GM12878 (cell line): ENCODE results near the gene PGAP3. TPM values are rescaled to one million over a fixed set of nuclear protein-coding genes. Genes with fewer than 3 reads are reported as not detected.

Experiments
- ATAC-seq: fragments of 200-7000 bp; cut with Tn5 transposase; 3 replicates; pipeline ENCODE4 v1.9.1; 2020; ENCODE audit warnings: mild to moderate bottlenecking, moderate library complexity
- BruUV-seq: library from RNA; stranded (reverse); fragments of 400-500 nt; replicated peaks from 2 replicates; lab custom pipeline; 2021; lab: Mats Ljungman, UMichigan
- CTCF ChIA-PET: fragments of 300-600 bp; sonication (Branson Sonifier 250); formaldehyde crosslinking; extraction: SDS; loops from one replicate; lab custom pipeline; 2021; ENCODE audit warnings: inconsistent platforms; lab: Yijun Ruan, JAX
- POLR2A ChIA-PET: fragments of 350-600 bp; formaldehyde crosslinking; extraction: SDS; loops from one replicate; lab custom pipeline; 2021; ENCODE audit warnings: inconsistent platforms; lab: Charles Lee
- RAD21 ChIA-PET: fragments of 300-600 bp; sonication (Branson Sonifier 250); formaldehyde crosslinking; loops from one replicate; lab custom pipeline; 2023; ENCODE audit warnings: antibody characterized with exemption; ENCODE audit not compliant: unreplicated experiment; lab: Charles Lee
- SMC1A ChIA-PET: fragments of 300-600 bp; sonication (Branson Sonifier 250); formaldehyde crosslinking; loops from one replicate; lab custom pipeline; 2023; ENCODE audit not compliant: unreplicated experiment, uncharacterized antibody; lab: Charles Lee
- DNase-seq: peaks from one replicate; pipeline ENCODE4 v3.0.0-alpha.2; 2011; ENCODE audit warnings: low read depth, low spot score
- FAIRE-seq: peaks from 3 replicates; lab custom pipeline; 2011; peaks lifted over from hg19 to GRCh38; lab: Jason Lieb, UNC
- H2AFZ ChIP-seq: 2 replicates; pipeline ENCODE4 v1.6.0; 2011; ENCODE audit warnings: low read depth, low read length, control low read depth; ENCODE audit not compliant: control insufficient read depth
- H3K27ac ChIP-seq: 2 replicates; pipeline ENCODE4 v1.5.1; 2011; ENCODE audit warnings: control low read depth; ENCODE audit not compliant: control insufficient read depth, insufficient read depth
- H3K27me3 ChIP-seq, 2 experiments: replicated peaks in 1 of 2; 2 replicates each; pipeline versions ENCODE4 v1.6.0 to v1.6.1; 2011; ENCODE audit warnings: low read length in 1 of 2; ENCODE audit not compliant: control insufficient read depth in 2 of 2, insufficient read depth in 2 of 2
- H3K36me3 ChIP-seq, 2 experiments: 2 replicates each; pipeline ENCODE4 v1.5.1; 2011; ENCODE audit warnings: low read length in 1 of 2; ENCODE audit not compliant: control insufficient read depth in 2 of 2, insufficient read depth in 2 of 2
- H3K4me1 ChIP-seq: 2 replicates; pipeline ENCODE4 v1.6.1; 2011; ENCODE audit warnings: mild to moderate bottlenecking, low read length, moderate library complexity, mixed read lengths; ENCODE audit not compliant: control insufficient read depth, insufficient read depth
- H3K4me2 ChIP-seq: 2 replicates; pipeline ENCODE4 v1.6.0; 2011; ENCODE audit warnings: control low read depth; ENCODE audit not compliant: control insufficient read depth, insufficient read depth
- H3K4me3 ChIP-seq: fragments of 200-600 bp; sonication (generic); 2 replicates; pipeline ENCODE4 v1.5.1; 2016
- H3K79me2 ChIP-seq: 2 replicates; pipeline ENCODE4 v1.6.0; 2011; ENCODE audit warnings: low read length; ENCODE audit not compliant: control insufficient read depth, insufficient read depth
- H3K9ac ChIP-seq: 2 replicates; pipeline ENCODE4 v1.8.0; 2011; ENCODE audit warnings: low read length, control low read depth, mixed read lengths; ENCODE audit not compliant: control insufficient read depth, insufficient read depth
- H3K9me3 ChIP-seq: replicated peaks from 3 replicates; pipeline ENCODE4 v1.5.1; 2011; ENCODE audit warnings: mild to moderate bottlenecking, low read length; ENCODE audit not compliant: control insufficient read depth, insufficient read depth
- H4K20me1 ChIP-seq: 2 replicates; pipeline ENCODE4 v1.6.0; 2011; ENCODE audit not compliant: control insufficient read depth, insufficient read depth
- BCL11A ChIP-seq: IDR thresholded peaks from 2 replicates; pipeline ENCODE4 v1.6.1; 2011; ENCODE audit warnings: low read depth, low read length
- BRCA1 ChIP-seq: IDR thresholded peaks from 2 replicates; pipeline ENCODE4 v1.6.1; 2011; ENCODE audit warnings: low read depth, low read length, improper control_type of control experiment
- ETV6 ChIP-seq, 2 experiments: fragments of 450-650 bp in 1 of 2; IDR thresholded peaks in 1 of 2; conservative IDR thresholded peaks in 1 of 2; 2 replicates each; pipeline ENCODE4 v1.6.1; 2014; ENCODE audit warnings: antibody characterized with exemption in 1 of 2, borderline replicate concordance in 1 of 2, low read depth in 1 of 2, mild to moderate bottlenecking in 1 of 2, moderate library complexity in 1 of 2
- FOXK2 ChIP-seq: fragments of 450-650 bp; IDR thresholded peaks from 2 replicates; pipeline ENCODE4 v1.6.1; 2017; ENCODE audit warnings: mild to moderate bottlenecking, moderate library complexity
- GATAD2B ChIP-seq: fragments of 450-650 bp; conservative IDR thresholded peaks from 2 replicates; pipeline ENCODE4 v1.6.1; 2017; ENCODE audit warnings: low read depth, mild to moderate bottlenecking, moderate library complexity
- IKZF1 ChIP-seq: fragments of 450-650 bp; conservative IDR thresholded peaks from 2 replicates; pipeline ENCODE4 v1.6.1; 2017; ENCODE audit warnings: antibody characterized with exemption, mild to moderate bottlenecking
- NR2C2 ChIP-seq: IDR thresholded peaks from 2 replicates; pipeline ENCODE4 v1.6.1; 2011; ENCODE audit warnings: borderline replicate concordance, low read depth; ENCODE audit not compliant: control insufficient read depth, insufficient read length
- POU2F2 ChIP-seq: IDR thresholded peaks from 3 replicates; pipeline ENCODE4 v1.6.1; 2011; ENCODE audit warnings: low read depth, mild to moderate bottlenecking, low read length, borderline replicate concordance
- SPI1 ChIP-seq: IDR thresholded peaks from 2 replicates; pipeline ENCODE4 v1.6.1; 2011; ENCODE audit warnings: low read depth, mild to moderate bottlenecking, low read length, moderate library complexity, borderline replicate concordance; ENCODE audit not compliant: insufficient read depth
- SUZ12 ChIP-seq: fragments of 200-600 bp; sonication (generic); IDR thresholded peaks from one replicate; pipeline ENCODE4 v1.6.1; 2018; ENCODE audit warnings: antibody characterized with exemption, mild to moderate bottlenecking; ENCODE audit not compliant: unreplicated experiment
- TBL1XR1 ChIP-seq: IDR thresholded peaks from 2 replicates; pipeline ENCODE4 v1.6.1; 2012; ENCODE audit warnings: low read depth, low read length, improper control_type of control experiment
- WRNIP1 ChIP-seq: IDR thresholded peaks from 2 replicates; pipeline ENCODE4 v1.6.1; 2011; ENCODE audit warnings: low read depth, low read length, improper control_type of control experiment, borderline replicate concordance
- ZNF274 ChIP-seq: IDR thresholded peaks from one replicate; pipeline ENCODE4 v1.8.0; 2011; ENCODE audit not compliant: insufficient read length, insufficient read depth
- WGBS: methylation state at CpG from one replicate; pipeline ENCODE4 v1.1.6; 2016; ENCODE audit warnings: low lambda C conversion rate; ENCODE audit not compliant: insufficient replicate concordance, insufficient coverage; ENCODE audit errors: missing lambda C conversion rate; 5-methylcytosine and 5-hydroxymethylcytosine counted together
- in situ Hi-C: fragments of 300-500 bp; cut with MboI; formaldehyde crosslinking; loops from 9 replicates; pipeline ENCODE4 v1.14.3; 2018; ENCODE audit warnings: mixed read lengths
- intact Hi-C: fragments of 100-400 bp; cut with micrococcal nuclease; formaldehyde crosslinking; loops from one replicate; pipeline ENCODE4 v1.14.2; 2022; ENCODE audit not compliant: unreplicated experiment
- polyA plus RNA-seq, 11 experiments: library from polyadenylated mRNA; depleted of rRNA in 4 of 11; unstranded in 6 of 11; stranded (reverse) in 5 of 11; fragments of >200 nt; fragmentation: Nextera tagmentation in 4 of 11; fragmentation: Illumina TruSeq in 1 of 11; extraction: Ambion mirVana in 4 of 11; extraction: Trizol in 1 of 11; gene quantifications; 1 replicate in 1 of 11; 2 replicates in 10 of 11; pipeline versions ENCODE4 v1.2.1 to v1.2.3, GENCODE V29; 2011 to 2016; ENCODE audit warnings: inconsistent platforms in 2 of 11, missing spikeins in 2 of 11, low read depth in 1 of 11
- total RNA-seq, 4 experiments: library from RNA; depleted of rRNA in 3 of 4; stranded (reverse); fragments of >200 nt in 3 of 4; fragmentation: Illumina TruSeq in 1 of 4; extraction: Trizol in 1 of 4; gene quantifications; 2 replicates each; pipeline versions ENCODE4 v1.2.1 to v1.2.3, GENCODE V29; 2013 to 2021

Gene PGAP3
- total and polyA plus RNA-seq, 10 of the 15 experiments (the other 5 are each of a cell fraction or from before 2014, with no cell fraction given) = 0.21 to 10.0 (median 5.3) TPM

GRCh38 chr17:39701012-39701783 lies 13.3 kb upstream of the PGAP3 start (continued):
- TF ChIP-seq IKZF1 (no peak), POU2F2 (no peak), ZNF274 (no peak), WRNIP1 (no peak), SPI1 (no peak), ETV6 (conservative IDR thresholded peaks at IDR 0.05 in 1 of 2, IDR thresholded peaks at IDR 0.05 in 1 of 2; ENCODE audit: borderline replicate concordance in 1 of 2, low read depth in 1 of 2) (no peak), BRCA1 (no peak)

DNA sequence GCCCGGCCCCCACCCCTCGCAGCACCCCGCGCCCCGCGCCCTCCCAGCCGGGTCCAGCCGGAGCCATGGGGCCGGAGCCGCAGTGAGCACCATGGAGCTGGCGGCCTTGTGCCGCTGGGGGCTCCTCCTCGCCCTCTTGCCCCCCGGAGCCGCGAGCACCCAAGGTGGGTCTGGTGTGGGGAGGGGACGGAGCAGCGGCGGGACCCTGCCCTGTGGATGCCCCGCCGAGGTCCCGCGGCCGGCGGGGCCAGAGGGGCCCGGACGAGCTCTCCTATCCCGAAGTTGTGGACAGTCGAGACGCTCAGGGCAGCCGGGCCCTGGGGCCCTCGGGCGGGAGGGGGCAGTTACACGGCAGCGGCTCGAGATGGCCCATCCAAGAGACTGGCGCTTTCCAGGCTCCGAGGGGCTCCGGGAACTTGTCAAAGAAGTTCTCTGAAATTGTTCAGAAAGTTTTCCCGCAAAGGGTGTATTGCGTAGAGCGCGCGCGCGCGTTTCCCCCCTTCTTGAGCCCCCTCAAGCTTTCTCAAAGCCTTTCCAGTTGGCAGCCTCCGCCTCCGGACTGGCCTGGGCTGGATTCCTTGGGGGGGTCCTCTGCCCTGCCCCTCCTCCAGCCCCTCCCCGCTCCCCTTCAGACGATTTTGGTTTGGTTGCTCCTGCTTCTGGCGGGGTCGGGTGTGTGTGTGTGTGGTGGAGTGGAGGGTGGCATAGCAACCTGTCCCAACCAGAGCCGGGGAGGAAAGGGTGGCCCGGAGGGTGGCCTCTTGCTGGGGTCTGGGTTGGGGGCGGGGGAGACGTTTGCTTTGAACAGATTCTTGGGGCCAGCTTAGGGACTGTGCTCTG lies 12.5 kb upstream of the PGAP3 start:
- Histone ChIP-seq H3K9ac (no peak overlapping the region), H4K20me1 (no peaks in the 10 kb centered on the region), H3K27ac (no peak overlapping the region), H3K4me1 (peaks cover 11% of the 10 kb centered on the region), H3K4me3 (no peak overlapping the region), H3K4me2 (no peak overlapping the region), H3K36me3 (no peaks in the 10 kb centered on the region), H3K9me3 (no peaks in the 10 kb centered on the region), H3K27me3 (peaks cover 0 to 7% of the 10 kb centered on the region in 2 experiments; a peak in 2 of 4 replicates), H3K79me2 (no peaks in the 10 kb centered on the region), H2AFZ (no peak overlapping the region)
- TF ChIP-seq TBL1XR1 (no peak), BCL11A (no peak), NR2C2 (no peak), FOXK2 (no peak), SUZ12 (peak; percentile 59), GATAD2B (no peak)
- SMC1A ChIA-PET = no interaction called here
- ATAC-seq = no peak
- RAD21 ChIA-PET = no interaction called here
- in situ Hi-C loops (no loop called here), intact Hi-C loops (no loop called here)
- POLR2A ChIA-PET = no interaction called here
- CTCF ChIA-PET = interaction anchor here (1.9 to 3.3 kb wide), 2 partner anchors 29 to 46 kb away, joined by 4 to 11 read pairs; no protein-coding TSS in a partner anchor
- no peak for DNase-seq
- no peak for FAIRE-seq
- 35% methylated on average over 49 of the region's 57 CpGs for WGBS
- BruUV-seq = no TSS peak
